ENCODE data around the gene DPH1. TPM values are rescaled to one million over a fixed set of nuclear protein-coding genes. Genes with fewer than 3 reads are reported as not detected.
"Not testable (repeated sequence)": the region's sequence is repeated elsewhere in the genome, so short reads cannot be mapped to it uniquely, and the experiment has no call there.

Gene DPH1
- total and polyA plus RNA-seq, 2 donors from 2014 or later, result 23.3 to 49.4 TPM

DNA sequence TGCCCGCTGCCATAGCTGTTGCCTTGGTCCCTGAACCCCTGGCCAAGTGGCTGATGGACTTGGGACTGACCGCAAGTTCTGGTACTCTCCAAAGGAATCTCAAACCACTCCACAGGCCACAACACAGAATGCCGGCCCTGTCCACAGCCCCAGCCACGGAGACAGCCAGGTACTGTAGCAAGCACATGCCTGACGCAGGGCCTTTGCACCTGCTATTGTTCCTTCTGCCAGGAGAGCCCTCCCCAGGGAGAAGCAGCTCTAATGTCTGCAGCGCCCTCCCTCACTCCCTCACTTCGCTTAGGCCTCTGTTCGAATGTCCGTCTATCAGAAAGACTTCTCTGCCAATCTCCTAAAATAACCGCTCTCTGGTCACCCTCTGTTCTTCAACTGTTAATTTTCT, 20.2 kb upstream of the DPH1 start:
- TF ChIP-seq, protein P1, sequence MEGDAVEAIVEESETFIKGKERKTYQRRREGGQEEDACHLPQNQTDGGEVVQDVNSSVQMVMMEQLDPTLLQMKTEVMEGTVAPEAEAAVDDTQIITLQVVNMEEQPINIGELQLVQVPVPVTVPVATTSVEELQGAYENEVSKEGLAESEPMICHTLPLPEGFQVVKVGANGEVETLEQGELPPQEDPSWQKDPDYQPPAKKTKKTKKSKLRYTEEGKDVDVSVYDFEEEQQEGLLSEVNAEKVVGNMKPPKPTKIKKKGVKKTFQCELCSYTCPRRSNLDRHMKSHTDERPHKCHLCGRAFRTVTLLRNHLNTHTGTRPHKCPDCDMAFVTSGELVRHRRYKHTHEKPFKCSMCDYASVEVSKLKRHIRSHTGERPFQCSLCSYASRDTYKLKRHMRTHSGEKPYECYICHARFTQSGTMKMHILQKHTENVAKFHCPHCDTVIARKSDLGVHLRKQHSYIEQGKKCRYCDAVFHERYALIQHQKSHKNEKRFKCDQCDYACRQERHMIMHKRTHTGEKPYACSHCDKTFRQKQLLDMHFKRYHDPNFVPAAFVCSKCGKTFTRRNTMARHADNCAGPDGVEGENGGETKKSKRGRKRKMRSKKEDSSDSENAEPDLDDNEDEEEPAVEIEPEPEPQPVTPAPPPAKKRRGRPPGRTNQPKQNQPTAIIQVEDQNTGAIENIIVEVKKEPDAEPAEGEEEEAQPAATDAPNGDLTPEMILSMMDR (IDR thresholded peaks at IDR 0.05; ENCODE audit: borderline replicate concordance, extremely low read depth, insufficient read depth), result no peak
- Histone ChIP-seq H3K4me1 (ENCODE audit: control insufficient read depth in 2 of 3, insufficient read depth in 2 of 3, low read depth in 1 of 3, low read length in 3 of 3) (peaks cover 0 to 15% (median 0%) of the 10 kb centered on the region in 3 donors), H3K9ac (ENCODE audit: low read length in 3 of 3) (no peak overlapping the region), H3K9me3 (ENCODE audit: control insufficient read depth in 2 of 3, insufficient read depth in 1 of 3, low read length in 3 of 3) (no peaks in the 10 kb centered on the region), H3K27ac (ENCODE audit: low read depth in 2 of 2, low read length in 2 of 2) (no peak overlapping the region), H3K27me3 (ENCODE audit: control insufficient read depth, insufficient read depth, low read length) (no peaks in the 10 kb centered on the region), H3K36me3 (ENCODE audit: control insufficient read depth in 2 of 3, insufficient read depth in 3 of 3, low read length in 3 of 3) (no peaks in the 10 kb centered on the region), H3K4me3 (ENCODE audit: low read length in 3 of 3) (no peak overlapping the region)
- FAIRE-seq, result no peak
- intact Hi-C loops (cut with DNase I), result no loop called here
- no peak for DNase-seq

DNA sequence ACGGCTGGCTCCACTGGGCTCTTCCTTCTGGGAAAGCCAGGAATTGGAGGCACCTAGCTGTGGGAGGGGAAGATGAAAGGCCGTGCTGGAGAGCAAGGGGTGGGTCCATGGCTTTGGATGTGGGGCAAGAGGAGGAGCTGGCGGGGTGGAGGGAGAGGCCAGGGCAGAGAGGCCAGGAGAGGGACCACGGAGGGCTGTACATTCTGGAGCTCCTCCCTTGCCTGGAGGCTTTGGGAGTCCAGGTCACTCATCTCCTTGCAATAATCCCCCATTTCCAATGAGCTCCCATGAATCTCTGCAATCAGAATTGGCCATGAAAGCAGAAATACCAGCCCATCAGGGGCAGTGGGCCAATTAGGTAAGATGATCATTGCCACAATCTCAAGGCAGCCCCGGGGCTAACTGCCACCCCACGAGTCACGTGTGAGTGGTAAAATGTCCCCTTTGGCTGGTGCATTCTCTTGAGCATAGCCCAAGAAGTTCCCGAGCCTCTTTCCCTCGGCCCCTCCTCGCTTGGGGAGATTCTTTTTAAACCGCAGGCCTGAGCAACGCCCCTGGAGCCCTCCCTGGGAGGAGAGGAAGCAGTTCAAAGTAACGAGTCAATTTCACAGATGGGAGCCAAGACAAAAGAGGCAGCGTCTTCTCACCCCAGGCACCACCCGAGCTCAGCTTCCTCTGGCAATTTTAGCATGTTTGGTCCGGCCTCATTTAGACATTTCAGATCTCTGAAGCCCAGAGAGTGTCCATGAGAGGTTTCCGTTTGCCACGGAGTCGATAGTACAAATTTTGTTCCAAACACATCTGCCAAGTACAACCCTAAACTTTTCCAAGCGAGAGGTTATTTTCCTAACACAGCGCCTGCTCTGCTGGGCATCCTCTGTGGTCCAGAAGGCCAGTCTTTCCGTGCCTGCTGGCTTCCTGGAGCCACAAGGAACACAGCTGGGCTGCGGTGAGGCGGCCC, 18.3 kb upstream of the DPH1 start:
- Histone ChIP-seq H3K9ac (ENCODE audit: low read length in 3 of 3) (no peak overlapping the region), H3K4me1 (ENCODE audit: control insufficient read depth in 2 of 3, insufficient read depth in 2 of 3, low read depth in 1 of 3, low read length in 3 of 3) (peaks cover 0 to 15% (median 0%) of the 10 kb centered on the region in 3 donors), H3K4me3 (ENCODE audit: low read length in 3 of 3) (no peak overlapping the region), H3K36me3 (ENCODE audit: control insufficient read depth in 2 of 3, insufficient read depth in 3 of 3, low read length in 3 of 3) (no peaks in the 10 kb centered on the region), H3K27ac (ENCODE audit: low read depth in 2 of 2, low read length in 2 of 2) (no peak overlapping the region), H3K9me3 (ENCODE audit: control insufficient read depth in 2 of 3, insufficient read depth in 1 of 3, low read length in 3 of 3) (no peaks in the 10 kb centered on the region), H3K27me3 (ENCODE audit: control insufficient read depth, insufficient read depth, low read length) (no peaks in the 10 kb centered on the region)
- intact Hi-C loops (cut with DNase I), result no loop called here
- TF ChIP-seq, protein P1 (IDR thresholded peaks at IDR 0.05; ENCODE audit: borderline replicate concordance, extremely low read depth, insufficient read depth), result no peak
- DNase-seq (peak in 4 of 5 donors; percentile 58 to 85 (median 64)), FAIRE-seq (no peak)

DNA sequence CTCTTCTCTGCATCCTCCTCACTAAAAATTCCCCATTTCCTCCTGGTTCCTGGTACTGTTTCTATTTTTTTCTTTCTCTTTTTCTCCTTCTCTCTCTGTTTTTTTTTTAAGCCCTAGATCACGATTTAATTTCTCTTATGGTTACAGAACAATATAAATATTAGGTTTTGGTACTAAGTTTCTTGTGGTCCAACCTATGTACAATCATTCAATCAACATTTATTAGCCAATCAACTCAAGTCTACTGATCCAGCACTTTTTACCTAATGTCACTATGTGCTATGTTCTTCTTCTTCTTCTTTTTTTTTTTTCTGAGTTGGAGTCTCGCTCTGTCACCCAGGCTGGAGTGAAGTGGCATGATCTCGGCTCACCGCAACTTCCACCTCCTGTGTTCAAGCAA, 17.5 kb upstream of the DPH1 start:
- H3K27ac ChIP-seq (ENCODE audit: low read depth in 2 of 2, low read length in 2 of 2), result no peak overlapping the region
- H3K27me3 ChIP-seq (ENCODE audit: control insufficient read depth, insufficient read depth, low read length), result no peaks in the 10 kb centered on the region
- TF ChIP-seq, protein P1 (IDR thresholded peaks at IDR 0.05; ENCODE audit: borderline replicate concordance, extremely low read depth, insufficient read depth), result no peak
- H3K9ac ChIP-seq (ENCODE audit: low read length in 3 of 3), result no peak overlapping the region
- H3K36me3 ChIP-seq (ENCODE audit: control insufficient read depth in 2 of 3, insufficient read depth in 3 of 3, low read length in 3 of 3), result no peaks in the 10 kb centered on the region
- no peaks in the 10 kb centered on the region for H3K9me3 ChIP-seq (ENCODE audit: control insufficient read depth in 2 of 3, insufficient read depth in 1 of 3, low read length in 3 of 3)
- FAIRE-seq, result no peak
- intact Hi-C loops (cut with DNase I), result no loop called here
- no peak overlapping the region for H3K4me3 ChIP-seq (ENCODE audit: low read length in 3 of 3)
- DNase-seq, result no peak
- H3K4me1 ChIP-seq (ENCODE audit: control insufficient read depth in 2 of 3, insufficient read depth in 2 of 3, low read depth in 1 of 3, low read length in 3 of 3), result peaks cover 0 to 18% (median 0%) of the 10 kb centered on the region in 3 donors

DNA sequence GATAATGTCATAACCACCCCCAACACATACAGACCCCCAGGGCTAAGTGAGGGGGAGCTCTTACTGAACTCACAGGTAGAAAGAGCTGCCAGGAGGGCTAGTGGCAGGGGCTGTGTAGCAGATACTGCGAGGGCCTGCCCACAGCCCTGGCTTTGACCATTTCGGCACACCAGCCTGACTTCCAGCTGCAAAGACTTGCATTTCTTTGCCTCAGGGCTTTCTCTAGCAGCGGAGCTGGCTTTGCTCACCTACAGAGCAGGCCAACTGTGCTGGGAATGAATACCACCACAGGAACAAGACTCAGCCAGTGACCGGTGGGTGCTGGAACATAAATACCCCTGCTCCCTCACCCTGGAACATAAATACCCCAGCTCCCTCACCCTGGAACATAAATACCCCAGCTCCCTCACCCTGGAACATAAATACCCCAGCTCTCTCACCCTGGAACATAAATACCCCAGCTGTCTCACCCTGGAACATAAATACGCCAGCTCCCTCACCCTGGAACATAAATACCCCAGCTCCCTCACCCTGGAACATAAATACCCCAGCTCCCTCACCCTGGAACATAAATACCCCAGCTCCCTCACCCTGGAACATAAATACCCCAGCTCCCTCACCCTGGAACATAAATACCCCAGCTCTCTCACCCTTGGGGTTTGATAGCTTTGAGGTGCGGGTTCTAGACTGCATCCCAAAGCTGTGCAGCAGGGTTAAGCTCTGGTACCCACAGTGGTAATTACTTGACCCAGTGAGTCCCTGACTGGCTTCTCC, 16.5 kb upstream of the DPH1 start:
- DNase-seq; H3K9ac ChIP-seq (ENCODE audit: low read length in 3 of 3); H3K4me3 ChIP-seq (ENCODE audit: low read length in 3 of 3); H3K27ac ChIP-seq (ENCODE audit: low read depth in 2 of 2, low read length in 2 of 2); H3K9me3 ChIP-seq (ENCODE audit: control insufficient read depth in 2 of 3, insufficient read depth in 1 of 3, low read length in 3 of 3); H3K36me3 ChIP-seq (ENCODE audit: control insufficient read depth in 2 of 3, insufficient read depth in 3 of 3, low read length in 3 of 3); H3K27me3 ChIP-seq (ENCODE audit: control insufficient read depth, insufficient read depth, low read length); FAIRE-seq; intact Hi-C loops (cut with DNase I): not testable (repeated sequence)
- peaks cover 0 to 23% (median 0%) of the 10 kb centered on the region in 3 donors for H3K4me1 ChIP-seq (ENCODE audit: control insufficient read depth in 2 of 3, insufficient read depth in 2 of 3, low read depth in 1 of 3, low read length in 3 of 3)
